HG03175 (cell line): ENCODE measurements around the gene ZNF337.
"Not testable (repeated sequence)": the region's sequence is repeated elsewhere in the genome, so short reads cannot be mapped to it uniquely, and the experiment has no call there.

Experiments
- ATAC-seq: cut with Tn5 transposase; IDR thresholded peaks from one replicate; pipeline ENCODE4 v1.9.1; 2021; ENCODE audit warnings: mild to moderate bottlenecking, moderate library complexity; ENCODE audit not compliant: unreplicated experiment

Gene ZNF337

GRCh38 chr20:25696371-25697131 is at the start of gene ZNF337:
TSS of gene ZNF337 (minus strand) at chr20:25696853. CDS start at chr20:25686417, 10,436 bp downstream.
- peak; percentile 96 for ATAC-seq

- ATAC-seq = no peak
Observed at GRCh38 chr20:25745738-25746137, 49.1 kb upstream of the ZNF337 start.

DNA sequence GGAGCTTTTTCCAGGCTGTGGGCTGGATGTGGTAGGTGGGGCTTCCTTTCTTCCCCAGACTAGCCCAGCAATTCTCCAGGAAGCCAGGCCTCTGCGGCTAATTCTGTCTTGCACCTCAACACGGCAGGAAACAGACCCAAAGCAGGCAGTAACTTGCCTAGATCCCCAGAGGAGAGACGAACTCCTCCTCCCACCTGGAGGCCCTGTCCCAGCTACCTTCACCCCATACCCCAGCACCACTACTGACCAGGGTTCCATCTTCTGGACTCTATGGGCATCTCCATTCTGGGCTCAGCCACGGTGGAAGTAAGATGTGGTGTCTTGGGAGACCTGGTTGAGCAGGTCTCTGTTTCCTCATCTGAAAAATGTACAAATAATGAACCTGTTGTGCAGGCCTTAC is 48.4 kb upstream of the ZNF337 start:
- ATAC-seq = no peak

DNA sequence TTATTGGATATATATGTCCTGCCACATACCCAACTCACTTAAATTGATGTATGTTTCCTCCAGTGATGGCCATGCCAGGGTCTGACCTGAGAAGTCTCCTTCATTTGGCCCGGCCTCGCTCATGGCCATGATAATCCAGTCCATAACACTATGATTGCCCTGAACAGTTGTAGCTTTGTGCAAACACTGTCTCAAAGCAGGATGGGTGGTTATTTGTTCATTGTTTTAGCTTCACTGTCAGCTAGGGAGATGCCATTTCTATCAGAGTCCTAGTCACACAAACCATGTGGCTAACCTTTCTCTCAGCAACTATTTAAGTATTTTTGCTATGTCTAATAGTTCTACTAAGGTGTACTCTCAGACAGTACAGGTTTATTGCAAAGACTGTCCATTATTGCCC is 47.6 kb upstream of the ZNF337 start:
- no peak for ATAC-seq

DNA sequence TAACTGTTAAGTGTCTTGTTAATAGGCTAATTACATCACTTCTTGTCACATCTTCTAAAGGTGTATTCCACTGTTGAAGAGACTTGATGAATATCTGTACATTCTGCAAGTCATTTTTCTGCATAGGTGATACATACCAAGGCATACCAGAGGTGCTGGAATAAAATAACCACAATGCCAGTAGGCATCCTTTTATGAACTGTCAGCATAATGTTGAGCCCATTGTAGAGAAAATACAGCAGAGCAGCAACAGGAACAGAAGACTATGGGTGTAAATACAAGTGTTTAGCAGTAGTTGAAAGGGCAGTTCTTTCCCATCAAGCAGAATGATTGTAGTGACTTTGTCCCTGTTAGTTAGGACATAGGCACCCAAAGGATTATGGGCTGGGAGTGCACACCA is 44.4 kb upstream of the ZNF337 start:
- no peak for ATAC-seq

DNA sequence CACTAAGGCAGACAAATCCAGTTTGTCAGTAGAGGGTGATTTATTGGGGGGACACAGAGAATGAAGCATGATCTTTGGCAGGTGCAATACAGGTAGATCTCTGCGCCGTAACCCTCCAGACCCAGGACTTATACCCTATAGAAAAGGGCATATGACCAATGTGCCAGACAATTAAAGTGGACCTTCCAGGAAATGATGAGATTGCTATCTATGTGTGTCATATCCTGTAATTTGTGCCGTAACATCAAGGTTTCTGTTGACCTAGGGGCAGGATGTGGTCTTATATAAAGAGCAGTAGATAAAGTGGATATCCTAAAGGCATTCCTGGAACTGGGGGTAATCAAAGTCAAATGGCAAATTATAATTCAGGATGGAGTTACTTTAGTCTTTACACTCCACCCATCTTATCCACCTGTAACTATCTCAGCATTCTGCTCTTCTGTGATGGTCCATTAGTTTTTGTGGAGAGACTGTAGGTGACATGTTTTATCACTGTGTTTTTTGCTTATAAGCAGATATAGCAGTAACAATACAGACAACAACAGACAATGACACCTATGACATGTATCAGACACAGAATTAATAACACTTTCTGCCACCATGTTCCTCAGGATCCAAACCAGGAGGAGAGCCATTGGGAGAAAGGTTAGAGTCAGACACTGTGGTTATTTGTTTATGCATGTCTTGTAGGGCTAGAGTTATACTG is 43.1 kb upstream of the ZNF337 start:
- no peak for ATAC-seq

GRCh38 chr20:25738198-25738597 is 41.5 kb upstream of the ZNF337 start:
- ATAC-seq = no peak

DNA sequence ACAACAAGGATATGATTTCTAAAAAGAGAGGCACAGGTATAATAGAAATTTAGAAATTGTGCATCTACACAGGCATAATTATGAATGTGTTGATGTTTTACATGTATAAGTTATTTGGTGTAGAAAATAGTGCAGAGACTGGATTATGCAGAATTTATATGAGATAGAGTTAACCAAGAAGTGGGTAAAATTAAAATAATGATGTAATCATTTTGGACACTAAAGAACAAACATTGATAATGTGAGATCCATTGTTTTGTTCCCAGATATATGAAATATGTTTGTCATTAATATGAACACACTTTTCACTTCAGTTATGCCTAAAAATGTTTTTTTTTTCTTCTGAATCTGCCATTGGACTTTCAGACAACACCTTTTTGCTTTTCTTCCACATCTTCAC is 37.2 kb upstream of the ZNF337 start:
- ATAC-seq = no peak

GRCh38 chr20:25730862-25731261 is 34.2 kb upstream of the ZNF337 start:
- no peak for ATAC-seq

DNA sequence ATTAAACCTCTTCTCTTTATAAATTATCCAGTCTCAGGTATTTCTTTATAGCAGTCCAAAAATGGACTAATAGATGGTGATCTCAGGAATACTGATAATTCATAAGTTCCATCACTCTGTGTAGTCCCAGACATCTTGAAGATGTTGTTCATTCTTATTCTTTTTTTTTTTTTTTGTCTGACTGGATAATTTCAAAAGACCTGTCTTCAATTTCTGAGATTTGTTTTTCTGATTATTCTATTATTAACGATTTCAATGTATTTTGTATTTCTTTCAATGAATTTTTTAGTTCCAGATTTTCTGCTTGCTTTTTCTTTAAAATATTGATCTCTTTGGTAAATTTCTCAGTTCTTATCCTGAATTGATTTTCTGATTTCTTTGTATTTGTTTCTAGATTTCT is 29.7 kb upstream of the ZNF337 start:
- no peak for ATAC-seq

DNA sequence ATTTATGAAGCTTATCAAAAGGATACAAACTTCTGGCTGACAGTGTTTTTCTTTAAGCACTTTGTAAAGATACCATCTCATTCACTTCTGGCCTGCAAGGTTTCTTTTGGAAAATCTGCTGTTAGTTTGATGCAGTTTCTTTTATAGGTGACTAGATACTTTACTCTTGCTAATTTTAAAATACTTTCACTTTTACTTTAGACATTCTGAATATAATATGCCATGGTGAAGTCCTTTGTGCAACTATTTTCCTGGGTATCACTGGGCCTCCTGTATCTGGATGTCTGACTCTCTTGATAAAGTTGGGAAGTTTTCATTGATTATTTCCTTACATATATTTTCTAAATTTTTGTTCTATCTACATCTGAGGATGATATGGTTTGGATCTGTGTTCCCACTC is 29.0 kb upstream of the ZNF337 start:
- no peak for ATAC-seq

DNA sequence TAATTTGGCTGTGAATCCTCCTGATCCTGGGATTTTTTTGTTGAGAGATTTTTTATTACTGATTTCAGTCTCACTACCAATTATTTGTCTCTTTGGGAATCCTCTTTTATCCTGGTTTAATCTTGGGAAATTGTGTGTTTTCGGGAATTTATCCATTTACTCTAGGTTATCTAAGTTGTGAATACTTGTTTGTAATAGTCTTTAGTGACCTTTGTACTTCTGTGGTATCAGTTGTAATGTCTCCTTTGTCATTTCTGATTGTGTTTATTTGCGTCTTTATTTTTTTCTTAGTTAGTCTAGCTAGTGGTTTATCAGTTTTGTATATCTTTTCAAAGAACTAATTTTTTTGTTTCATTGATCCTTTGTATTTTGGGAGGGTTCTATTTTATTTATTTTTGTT is 27.3 kb upstream of the ZNF337 start:
- no peak for ATAC-seq

DNA sequence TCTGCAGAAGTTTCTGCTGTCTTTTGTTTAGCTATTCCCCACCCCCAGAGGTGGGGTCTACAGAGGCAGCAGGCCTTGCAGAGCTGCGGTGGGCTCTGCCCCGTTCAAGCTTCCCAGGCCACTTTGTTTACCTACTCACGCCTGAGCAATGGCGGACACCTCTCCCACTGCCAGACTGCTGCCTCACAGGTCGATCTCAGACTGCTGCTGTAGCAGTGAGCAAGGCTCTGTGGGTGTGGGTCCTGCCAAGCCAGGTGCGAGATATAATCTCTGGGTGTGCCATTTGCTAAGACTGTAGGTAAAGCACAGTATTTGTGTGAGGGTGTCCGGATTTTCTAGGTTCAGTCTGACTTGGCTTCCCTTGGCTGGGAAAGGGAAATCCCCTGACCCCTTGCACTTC is 23.6 kb upstream of the ZNF337 start:
- no peak for ATAC-seq

- ATAC-seq = not testable (repeated sequence)
Observed at GRCh38 chr20:25718896-25719809, 22.5 kb upstream of the ZNF337 start.

- no peak for ATAC-seq
Observed at GRCh38 chr20:25707695-25708094, 11.0 kb upstream of the ZNF337 start.

GRCh38 chr20:25706793-25707192 is 10.1 kb upstream of the ZNF337 start:
- ATAC-seq = no peak

GRCh38 chr20:25705830-25706351 is 9.2 kb upstream of the ZNF337 start:
- ATAC-seq = no peak

- not testable (repeated sequence) for ATAC-seq
Observed at GRCh38 chr20:25704303-25704702, 7.7 kb upstream of the ZNF337 start.

DNA sequence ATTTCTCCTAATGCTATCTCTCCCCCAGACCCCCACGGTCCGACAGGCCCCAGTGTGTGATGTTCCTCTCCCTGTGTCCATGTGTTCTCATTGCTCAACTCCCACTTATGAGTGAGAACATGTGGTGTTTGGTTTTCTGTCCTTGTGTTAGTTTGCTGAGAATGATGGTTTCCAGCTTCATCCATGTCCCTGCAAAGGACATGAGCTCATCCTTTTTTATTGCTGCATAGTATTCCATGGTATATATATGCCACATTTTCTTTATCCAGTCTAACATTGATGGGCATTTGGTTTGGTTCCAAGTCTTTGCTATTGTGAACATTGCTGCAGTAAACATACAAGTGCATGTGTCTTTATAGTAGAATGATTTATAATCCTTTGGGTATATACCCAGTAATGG is 4.2 kb upstream of the ZNF337 start:
- ATAC-seq = not testable (repeated sequence)

DNA sequence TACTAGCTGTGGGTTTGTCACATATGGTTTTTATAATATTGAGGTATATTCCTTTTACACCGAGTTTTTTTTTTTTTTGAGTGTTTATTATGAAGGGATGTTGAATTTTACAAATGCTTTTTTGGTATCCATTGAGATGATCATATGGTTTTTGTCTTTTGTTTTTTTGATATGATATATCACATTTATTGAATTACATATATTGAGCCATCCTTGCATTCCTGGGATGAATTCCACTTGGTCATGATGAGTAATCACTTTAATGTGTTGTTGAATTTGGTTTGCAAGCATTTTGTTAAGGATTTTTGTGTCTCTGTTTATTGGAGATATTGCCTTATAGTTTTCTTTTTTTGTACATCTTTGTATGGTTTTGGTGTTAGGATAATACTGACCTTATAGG is 3.3 kb upstream of the ZNF337 start:
- ATAC-seq = no peak

- no peak for ATAC-seq
Observed at GRCh38 chr20:25697132-25697446, 436 bp upstream of the ZNF337 start.
